Right atrium auricular region (tissue), 2 donors: ENCODE measurements around the gene CACNA2D2. TPM values are rescaled to one million over a fixed set of nuclear protein-coding genes. Genes with fewer than 3 reads are reported as not detected.
A peak's percentile ranks its signal among the peaks of the same experiment; 100 is the strongest.

ENCODE experiments used
- DNase-seq: peaks from one replicate; pipeline ENCODE4 v3.0.0-alpha.2; 2019; ENCODE audit warnings: low spot score
- H3K27ac ChIP-seq, 2 donors: fragments of 200-600 bp; sonication (generic); 1 replicate in 1 of 2; 2 replicates in 1 of 2; pipeline ENCODE4 v1.5.1; 2016 to 2019
- H3K27me3 ChIP-seq, 2 donors: fragments of 200-600 bp; sonication (generic); one replicate each; pipeline versions ENCODE4 v1.5.1 to v1.6.0; 2017 to 2019
- H3K36me3 ChIP-seq: fragments of 200-600 bp; sonication (generic); one replicate; pipeline ENCODE4 v1.5.1; 2016
- H3K4me1 ChIP-seq, 2 donors: fragments of 200-600 bp; sonication (generic); one replicate each; pipeline versions ENCODE4 v1.5.1 to v1.6.0; 2017 to 2019
- H3K4me3 ChIP-seq, 2 donors: fragments of 200-600 bp; sonication (generic); 1 replicate in 1 of 2; 2 replicates in 1 of 2; pipeline ENCODE4 v1.5.1; 2017 to 2019; ENCODE audit warnings: mild to moderate bottlenecking in 1 of 2, moderate library complexity in 1 of 2
- H3K9me3 ChIP-seq, 2 donors: fragments of 200-600 bp; sonication (generic); one replicate each; pipeline ENCODE4 v1.5.1; 2019
- total RNA-seq, 2 donors: library from RNA; depleted of rRNA; stranded (reverse); fragments of >200 nt; gene quantifications; one replicate each; pipeline ENCODE4 v1.1.0, GENCODE V29; 2016
- TF ChIP-seq, protein P1 (sequence below), 2 donors: fragments of 200-600 bp; sonication (generic); IDR thresholded peaks; one replicate each; pipeline ENCODE4 v1.5.1; 2019; ENCODE audit warnings: antibody characterized with exemption in 2 of 2

Gene CACNA2D2
- total RNA-seq, 2 donors from 2014 or later, result 3.7 to 6.2 TPM

GRCh38 chr3:50509715-50510114 is 6.3 kb upstream of the CACNA2D2 start:
- no peak for DNase-seq
- Histone ChIP-seq H3K4me1 (no peaks in the 10 kb centered on the region), H3K27me3 (no peaks in the 10 kb centered on the region), H3K27ac (no peak overlapping the region), H3K4me3 (no peak overlapping the region), H3K36me3 (no peaks in the 10 kb centered on the region), H3K9me3 (no peaks in the 10 kb centered on the region)
- TF ChIP-seq, protein P1, sequence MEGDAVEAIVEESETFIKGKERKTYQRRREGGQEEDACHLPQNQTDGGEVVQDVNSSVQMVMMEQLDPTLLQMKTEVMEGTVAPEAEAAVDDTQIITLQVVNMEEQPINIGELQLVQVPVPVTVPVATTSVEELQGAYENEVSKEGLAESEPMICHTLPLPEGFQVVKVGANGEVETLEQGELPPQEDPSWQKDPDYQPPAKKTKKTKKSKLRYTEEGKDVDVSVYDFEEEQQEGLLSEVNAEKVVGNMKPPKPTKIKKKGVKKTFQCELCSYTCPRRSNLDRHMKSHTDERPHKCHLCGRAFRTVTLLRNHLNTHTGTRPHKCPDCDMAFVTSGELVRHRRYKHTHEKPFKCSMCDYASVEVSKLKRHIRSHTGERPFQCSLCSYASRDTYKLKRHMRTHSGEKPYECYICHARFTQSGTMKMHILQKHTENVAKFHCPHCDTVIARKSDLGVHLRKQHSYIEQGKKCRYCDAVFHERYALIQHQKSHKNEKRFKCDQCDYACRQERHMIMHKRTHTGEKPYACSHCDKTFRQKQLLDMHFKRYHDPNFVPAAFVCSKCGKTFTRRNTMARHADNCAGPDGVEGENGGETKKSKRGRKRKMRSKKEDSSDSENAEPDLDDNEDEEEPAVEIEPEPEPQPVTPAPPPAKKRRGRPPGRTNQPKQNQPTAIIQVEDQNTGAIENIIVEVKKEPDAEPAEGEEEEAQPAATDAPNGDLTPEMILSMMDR (IDR thresholded peaks at IDR 0.05), result no peak

DNA sequence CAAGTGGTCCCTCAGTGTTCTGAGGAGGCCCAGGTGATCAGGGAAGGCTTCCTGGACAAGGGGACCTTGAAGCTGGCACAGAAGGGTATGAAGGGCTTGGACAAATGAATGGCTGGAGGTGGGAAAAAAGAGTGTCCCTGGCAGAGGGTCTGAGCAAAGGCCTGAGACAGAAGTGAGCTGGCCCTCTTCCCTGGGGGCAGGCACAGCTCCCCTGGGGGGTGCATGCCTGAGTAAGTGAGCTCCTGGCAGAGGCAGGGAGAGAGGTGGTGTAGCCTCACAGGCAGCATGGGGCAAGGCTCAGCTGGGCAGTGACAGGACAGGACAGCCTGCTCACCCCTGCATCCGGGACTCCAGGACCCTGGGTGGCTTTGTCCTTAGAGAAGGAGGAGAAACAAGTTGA is 5.4 kb upstream of the CACNA2D2 start:
- TF ChIP-seq, protein P1 (IDR thresholded peaks at IDR 0.05), result no peak
- Histone ChIP-seq H3K4me3 (no peak overlapping the region), H3K27me3 (no peaks in the 10 kb centered on the region), H3K27ac (no peak overlapping the region), H3K4me1 (peaks cover 0 to 5% of the 10 kb centered on the region in 2 donors), H3K9me3 (no peaks in the 10 kb centered on the region), H3K36me3 (no peaks in the 10 kb centered on the region)
- DNase-seq, result no peak

GRCh38 chr3:50506169-50506568 is 2.7 kb upstream of the CACNA2D2 start:
- no peak for DNase-seq
- no peaks in the 10 kb centered on the region for H3K27me3 ChIP-seq
- H3K9me3 ChIP-seq, result no peaks in the 10 kb centered on the region
- no peaks in the 10 kb centered on the region for H3K36me3 ChIP-seq
- no peak overlapping the region for H3K27ac ChIP-seq
- H3K4me1 ChIP-seq, result peaks cover 0 to 16% of the 10 kb centered on the region in 2 donors
- TF ChIP-seq, protein P1 (IDR thresholded peaks at IDR 0.05), result no peak
- H3K4me3 ChIP-seq, result no peak overlapping the region

DNA sequence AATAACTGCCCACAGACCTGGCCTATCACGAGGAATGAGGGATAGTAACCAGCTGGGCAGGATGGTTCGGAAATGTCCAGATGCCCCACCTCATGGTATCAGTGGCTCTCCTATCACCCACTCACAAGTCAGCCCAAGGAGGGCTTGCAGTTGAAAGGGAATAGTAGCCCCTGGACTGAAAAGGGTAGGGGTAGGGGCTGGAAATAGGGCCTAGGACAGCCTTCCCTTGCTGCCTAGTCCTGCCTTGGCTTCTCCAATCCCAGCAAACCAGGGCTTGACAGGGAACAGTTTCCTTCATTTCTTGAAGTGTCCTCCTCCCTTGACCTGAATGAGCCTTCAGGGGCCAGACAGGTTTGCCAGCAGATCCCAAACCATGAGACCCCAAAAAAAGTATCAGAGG is 1.2 kb upstream of the CACNA2D2 start:
- no peak overlapping the region for H3K4me3 ChIP-seq
- TF ChIP-seq, protein P1 (IDR thresholded peaks at IDR 0.05), result no peak

DNA sequence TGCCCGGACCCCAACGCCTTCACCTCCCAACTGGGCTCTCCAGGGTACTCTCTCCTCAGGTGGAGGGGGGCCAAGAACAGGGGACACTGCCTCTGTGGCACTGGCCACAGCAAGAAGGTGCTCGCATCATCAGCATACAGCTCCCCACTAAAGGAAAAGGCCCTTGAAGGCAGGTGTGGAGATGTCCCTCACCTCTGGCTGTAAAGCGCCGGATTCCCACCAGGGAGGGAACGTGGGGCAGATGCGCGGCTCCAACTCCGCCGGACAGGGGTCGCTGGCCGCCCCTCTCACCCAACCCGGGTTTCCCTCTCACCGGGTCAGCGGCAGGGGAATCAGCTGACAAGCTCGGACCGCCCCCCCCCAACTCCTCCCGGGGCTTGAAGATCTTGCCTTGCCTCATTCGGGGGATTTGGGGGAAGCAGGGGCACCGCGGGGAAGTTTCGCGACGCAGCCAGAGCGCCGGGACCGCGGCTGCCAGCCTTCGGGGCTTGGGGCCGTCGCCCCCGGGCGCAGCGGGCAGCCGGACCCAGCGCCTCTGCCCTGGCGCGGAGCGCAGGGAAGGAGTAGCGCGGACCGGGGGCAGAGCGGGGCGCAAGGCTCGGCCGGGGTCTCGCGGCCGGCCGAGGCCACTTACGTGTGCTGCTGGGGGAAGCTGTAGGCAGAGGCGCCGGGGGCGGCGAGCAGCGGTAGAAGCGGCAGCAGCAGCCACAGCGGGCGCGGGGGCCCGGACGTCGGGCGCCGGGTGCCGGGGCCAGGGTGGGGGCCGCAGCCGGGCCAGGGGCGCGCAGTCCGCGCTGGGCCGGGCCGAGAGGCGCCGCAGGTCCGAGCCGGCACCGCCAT is 630 bp downstream of the CACNA2D2 start:
- H3K9me3 ChIP-seq, result no peaks in the 10 kb centered on the region
- H3K4me1 ChIP-seq, result peaks cover 0 to 16% of the 10 kb centered on the region in 2 donors
- H3K4me3 ChIP-seq, result peak overlapping the region; percentile 58 to 66
- DNase-seq, result no peak
- no peaks in the 10 kb centered on the region for H3K36me3 ChIP-seq
- peak overlapping the region in 1 of 2 donors; percentile 31 for H3K27ac ChIP-seq
- TF ChIP-seq, protein P1 (IDR thresholded peaks at IDR 0.05), result no peak
- H3K27me3 ChIP-seq, result no peaks in the 10 kb centered on the region

More for the DNA sequence above, 1.2 kb upstream of the CACNA2D2 start:
- Histone ChIP-seq H3K27ac (no peak overlapping the region), H3K36me3 (no peaks in the 10 kb centered on the region), H3K27me3 (no peaks in the 10 kb centered on the region), H3K9me3 (no peaks in the 10 kb centered on the region), H3K4me1 (peaks cover 0 to 16% of the 10 kb centered on the region in 2 donors)
- no peak for DNase-seq
